Occipital lobe (tissue), 2 donors: Measurements from ENCODE around the gene PASK. TPM values are rescaled to one million over a fixed set of nuclear protein-coding genes. Genes with fewer than 3 reads are reported as not detected.

Experiments
- DNase-seq: peaks from one replicate; lab custom pipeline; 2025; lab: John Stamatoyannopoulos, UW
- total RNA-seq: library from RNA; depleted of rRNA; stranded (reverse); fragments of >200 nt; gene quantifications from one replicate; pipeline ENCODE4 v1.2.3, GENCODE V29; 2014

The PASK gene
- total RNA-seq, 1 donor from 2014 or later = 11.9 TPM

DNA sequence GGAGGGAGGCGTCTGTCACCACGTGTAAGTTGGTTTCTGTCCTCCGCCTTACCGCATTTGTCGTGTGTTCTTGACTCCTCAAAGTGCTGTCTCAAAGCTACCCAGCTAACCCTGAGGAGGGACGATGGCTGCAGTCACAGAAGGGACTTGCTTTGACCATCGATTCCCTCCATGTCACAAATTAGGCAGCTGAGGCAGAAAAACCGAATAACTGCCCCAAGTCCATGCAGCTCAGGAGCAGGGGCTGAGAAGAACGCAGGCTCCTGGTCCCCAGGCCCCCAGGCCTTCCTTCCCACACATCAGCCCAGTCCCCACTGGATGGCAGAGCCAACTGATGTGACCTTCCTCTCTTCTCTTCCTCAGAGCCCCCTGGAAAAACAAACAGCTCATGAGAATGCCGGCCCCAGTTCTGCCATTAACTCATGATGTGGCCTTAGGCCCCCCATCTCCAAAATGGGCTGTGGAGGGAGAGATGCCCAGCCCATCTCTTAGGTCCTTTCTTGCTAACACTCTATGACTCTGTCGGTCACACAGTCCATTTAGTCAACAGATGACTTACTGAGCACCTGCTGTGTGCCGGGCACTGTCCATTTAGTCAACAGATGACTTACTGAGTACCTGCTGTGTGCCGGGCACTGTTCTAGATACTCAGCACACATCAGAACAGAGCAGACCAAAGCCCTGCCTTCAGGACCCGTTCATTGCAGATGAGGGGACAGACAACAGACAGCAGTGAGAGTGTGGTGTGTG lies 66.8 kb downstream of the PASK start:
- DNase-seq = no peak

DNA sequence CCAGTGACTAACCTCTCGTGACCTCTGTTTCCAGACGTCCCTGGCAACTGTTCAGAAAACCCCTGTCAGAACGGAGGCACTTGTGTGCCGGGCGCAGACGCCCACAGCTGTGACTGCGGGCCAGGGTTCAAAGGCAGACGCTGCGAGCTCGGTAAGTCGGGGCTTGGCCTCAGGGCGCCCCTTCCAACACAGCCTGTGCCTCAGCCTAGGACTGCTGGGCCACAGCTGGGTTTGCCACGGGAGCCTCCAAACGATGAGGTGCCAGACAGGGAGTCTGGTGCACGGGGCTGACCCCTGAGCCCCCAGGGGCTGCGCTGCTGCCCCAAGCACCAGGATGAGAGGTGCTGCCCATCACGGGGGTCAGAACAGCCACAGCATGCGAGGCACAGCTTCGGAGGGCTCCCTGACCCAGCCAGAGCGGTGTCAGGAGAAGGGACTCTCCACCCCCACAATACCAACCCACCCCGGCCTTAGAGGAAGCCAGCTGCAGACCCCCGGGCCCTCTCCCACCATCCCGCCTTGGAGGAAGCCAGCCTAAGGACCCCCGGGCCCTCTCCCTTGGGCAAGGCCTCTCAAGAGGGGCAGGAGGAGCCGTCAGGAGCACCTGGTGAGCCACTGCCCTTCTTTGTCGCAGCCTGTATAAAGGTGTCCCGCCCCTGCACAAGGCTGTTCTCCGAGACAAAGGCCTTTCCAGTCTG lies 67.5 kb downstream of the PASK start:
- DNase-seq = no peak

- DNase-seq = no peak
These were observed 68.1 kb downstream of the PASK start for GRCh38 chr2:241081190-241081642.

- no peak for DNase-seq
These were observed 68.7 kb downstream of the PASK start for GRCh38 chr2:241080405-241081189.

DNA sequence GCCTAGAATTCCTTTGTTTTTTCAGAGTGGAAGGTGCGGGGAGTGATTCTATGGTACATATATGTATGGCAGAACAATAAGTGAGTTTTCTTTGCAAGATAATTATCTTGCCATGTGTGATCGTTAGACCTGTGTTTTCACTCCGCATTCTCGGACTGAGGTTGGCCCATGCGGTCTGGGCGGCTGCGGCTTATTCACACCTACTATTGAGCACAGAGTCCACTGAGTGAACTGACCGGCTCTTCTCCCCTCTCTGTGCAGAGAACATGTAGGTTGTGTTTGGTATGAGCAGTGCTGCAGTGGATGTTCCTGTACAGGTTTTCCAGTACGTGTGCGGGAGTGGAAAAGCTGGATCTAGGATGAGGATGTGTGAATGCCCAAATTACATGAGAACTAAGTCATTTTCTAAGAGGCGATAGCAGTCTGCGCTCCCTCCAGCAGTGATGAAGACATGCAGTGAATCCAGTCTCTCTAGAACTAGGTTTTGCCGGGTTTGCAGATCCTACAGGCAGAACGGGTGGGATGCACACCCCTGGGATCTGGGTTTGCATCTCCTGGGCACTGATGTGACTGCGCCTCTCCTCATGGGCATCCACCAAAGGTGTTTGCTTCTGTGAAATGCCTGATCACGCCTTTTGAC lies 74.3 kb downstream of the PASK start:
- no peak for DNase-seq

DNA sequence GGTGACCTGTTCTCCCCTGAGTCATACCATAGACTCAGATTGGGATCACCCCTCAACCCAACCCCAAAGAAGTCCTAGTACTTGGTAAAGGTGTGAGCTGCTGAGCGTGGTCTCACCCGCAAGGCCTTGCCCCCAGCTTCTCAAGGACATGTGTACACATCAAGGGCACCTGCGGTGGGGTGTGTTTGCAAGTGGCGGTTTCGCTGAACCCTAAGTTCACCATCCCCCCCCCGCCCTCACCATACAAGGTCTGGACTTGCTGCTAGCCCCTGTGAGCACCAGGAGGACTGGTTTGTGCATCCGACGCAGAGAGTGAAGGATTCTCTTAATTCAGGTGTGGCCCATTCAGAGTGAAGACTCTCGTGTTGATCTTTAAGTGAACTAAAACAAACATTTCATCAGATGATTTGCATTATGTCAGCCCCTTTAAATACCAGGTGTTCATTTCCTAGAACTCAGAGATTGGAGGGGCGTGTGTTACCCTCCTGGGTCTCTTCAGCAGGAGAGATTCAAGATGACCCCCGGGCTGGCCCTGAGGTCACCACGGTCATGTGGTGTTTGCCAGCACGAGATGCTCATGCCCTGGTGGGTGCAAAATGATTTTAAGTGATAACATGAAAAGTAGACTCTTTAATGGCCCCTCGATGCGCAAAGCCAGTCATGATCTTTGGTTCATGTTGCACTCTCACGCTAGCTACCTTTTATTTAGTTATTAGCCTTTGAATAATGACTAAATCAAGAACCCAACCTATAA lies 75.0 kb downstream of the PASK start:
- DNase-seq = no peak

DNA sequence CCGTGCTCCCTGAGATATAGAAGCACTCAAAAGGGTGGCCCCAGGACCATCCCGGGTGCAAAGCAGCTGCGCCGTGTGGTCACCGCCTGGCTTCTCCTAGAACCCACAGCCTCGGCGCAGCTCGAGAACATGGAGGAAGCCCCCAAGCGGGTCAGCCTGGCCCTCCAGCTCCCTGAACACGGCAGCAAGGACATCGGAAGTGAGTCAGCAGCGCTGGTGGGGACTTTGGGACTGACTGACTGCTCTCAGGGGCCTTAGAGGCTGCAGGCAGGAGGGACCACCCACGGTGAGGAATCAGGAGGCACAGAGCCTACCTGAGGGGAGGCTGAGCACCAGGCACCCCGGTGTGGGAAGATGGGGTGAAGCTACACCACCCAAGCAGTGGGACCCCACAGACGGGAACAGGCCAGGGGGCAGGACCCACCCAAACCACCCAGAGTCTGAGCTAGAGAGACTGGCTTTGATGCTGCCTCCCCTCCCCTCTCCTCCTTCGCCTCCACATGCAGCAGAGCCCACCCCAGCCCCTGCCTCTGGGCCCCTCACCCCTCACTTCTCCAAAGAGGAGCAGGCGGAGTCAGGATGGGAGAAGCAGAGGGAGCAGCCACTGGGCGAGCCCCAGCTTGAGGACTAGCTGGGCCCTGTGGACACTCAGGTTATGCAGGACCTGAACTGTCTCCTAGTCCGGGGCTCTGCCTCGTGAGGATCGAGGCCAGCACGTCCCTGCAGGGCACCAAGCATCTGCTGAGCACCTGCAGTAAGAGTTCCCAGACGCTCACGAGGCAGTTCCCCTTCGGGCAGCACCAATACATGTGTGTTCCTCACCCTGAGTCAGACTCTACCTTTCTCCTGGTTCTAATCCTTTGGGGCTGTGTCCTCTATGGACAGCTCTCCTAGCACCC lies 75.9 kb downstream of the PASK start:
- DNase-seq = no peak

DNA sequence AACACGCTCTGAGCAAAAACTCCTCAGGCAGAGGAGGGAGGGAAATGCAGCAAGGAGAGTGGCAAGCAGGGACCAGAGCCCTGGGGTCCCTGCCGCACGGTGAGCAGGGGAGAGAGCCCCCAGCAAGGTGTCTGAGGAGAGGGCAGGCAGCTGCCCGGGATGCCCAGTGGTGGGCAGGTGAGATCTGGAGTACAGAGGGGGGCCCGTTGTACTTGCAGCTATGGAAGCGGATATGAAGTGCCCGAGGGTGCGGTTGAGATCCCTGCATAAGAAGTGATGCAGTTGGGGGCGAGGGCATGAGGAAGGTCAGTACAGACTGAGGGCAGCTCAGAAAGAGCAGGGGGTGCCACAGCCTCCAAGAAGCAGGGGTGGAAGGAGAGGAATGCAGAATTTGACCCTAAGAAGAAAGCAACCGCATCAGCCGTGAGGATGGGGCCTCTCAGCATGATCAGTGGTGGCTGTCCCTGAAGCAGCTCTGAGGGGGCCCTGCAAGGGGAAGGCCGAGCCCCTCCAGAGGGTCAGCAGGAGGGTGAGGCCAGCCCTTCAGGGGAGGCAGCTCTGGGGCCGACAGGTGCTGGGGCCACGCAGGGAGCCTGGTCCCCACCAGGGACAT lies 76.6 kb downstream of the PASK start:
- no peak for DNase-seq

DNA sequence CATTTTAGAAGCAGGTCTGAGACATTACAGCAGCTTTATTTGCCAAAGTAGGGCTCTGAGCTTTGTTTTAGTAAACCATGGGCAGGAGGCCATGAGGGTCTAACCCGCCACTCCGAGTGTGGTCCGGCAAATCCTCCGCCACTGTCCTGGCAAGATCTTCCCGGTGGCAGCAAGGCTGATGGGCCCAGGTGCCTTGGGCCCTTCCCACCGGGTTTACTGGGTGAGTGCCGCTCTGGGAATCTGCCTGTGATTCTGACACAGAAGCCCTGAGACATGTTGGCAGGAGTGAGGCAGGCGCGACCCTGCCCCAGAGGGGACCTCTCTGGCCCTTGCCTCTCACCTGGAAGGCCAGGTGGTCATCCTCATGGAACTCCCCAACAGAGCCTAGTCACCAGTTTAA lies 77.1 kb downstream of the PASK start:
- no peak for DNase-seq

- no peak for DNase-seq
These were observed 77.6 kb downstream of the PASK start for GRCh38 chr2:241071677-241072111.

GRCh38 chr2:241070811-241071676 lies 78.2 kb downstream of the PASK start:
- no peak for DNase-seq

- no peak for DNase-seq
These were observed 78.9 kb downstream of the PASK start for GRCh38 chr2:241070361-241070760.

- no peak for DNase-seq
These were observed 79.4 kb downstream of the PASK start for GRCh38 chr2:241069821-241070281.

DNA sequence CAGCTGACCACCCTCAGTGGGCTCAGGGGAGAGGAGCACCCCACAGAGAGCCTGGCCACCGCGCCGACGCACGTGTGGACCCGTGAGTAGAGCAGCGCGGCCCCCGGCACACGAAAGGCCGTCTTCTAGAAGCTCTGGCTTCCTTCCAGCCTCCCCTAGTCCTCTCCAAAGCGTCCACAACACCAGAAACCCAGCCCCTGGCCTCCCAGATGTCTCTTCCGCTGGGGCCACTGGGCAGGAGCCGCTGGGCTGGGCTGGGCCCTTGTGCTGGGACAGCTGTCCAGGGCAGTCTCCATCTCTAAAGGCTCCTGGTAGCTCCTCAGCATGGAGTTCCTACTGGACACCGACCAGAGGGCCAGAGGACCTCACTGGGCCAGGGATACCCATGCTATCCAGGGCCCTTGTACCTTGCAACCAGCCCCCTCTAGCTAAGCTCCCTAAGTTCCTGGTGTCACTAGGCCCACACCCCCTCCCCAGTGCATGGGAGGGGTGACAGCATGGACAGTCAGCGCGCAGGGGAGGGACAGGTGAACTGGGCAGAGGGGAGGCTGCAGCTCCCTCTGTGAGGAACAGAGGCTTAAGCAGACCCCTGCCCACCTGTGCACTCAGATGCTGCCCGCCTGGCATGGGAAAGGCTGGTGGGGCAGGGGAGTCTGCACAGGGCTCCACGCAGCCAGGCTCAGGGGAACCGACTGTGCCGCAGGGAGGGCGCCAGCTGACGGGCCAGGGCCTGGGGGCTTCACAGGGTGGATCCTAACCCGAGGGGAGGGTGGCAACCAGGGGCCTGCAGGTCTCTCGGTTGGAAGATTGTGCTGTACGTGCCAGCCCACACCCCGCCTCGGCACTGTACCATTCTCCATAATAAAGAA lies 80.1 kb downstream of the PASK start:
- no peak for DNase-seq

GRCh38 chr2:241068136-241068941 lies 80.9 kb downstream of the PASK start:
- no peak for DNase-seq

GRCh38 chr2:241067501-241068135 lies 81.7 kb downstream of the PASK start:
- no peak for DNase-seq
